GM03348 (cell line): ENCODE measurements around the gene IDI2.
"Not testable (repeated sequence)": the region's sequence is repeated elsewhere in the genome, so short reads cannot be mapped to it uniquely, and the experiment has no call there.

Experiments
- DNase-seq: peaks from one replicate; pipeline ENCODE4 v3.0.0; 2012; ENCODE audit warnings: low spot score

The IDI2 gene

DNA sequence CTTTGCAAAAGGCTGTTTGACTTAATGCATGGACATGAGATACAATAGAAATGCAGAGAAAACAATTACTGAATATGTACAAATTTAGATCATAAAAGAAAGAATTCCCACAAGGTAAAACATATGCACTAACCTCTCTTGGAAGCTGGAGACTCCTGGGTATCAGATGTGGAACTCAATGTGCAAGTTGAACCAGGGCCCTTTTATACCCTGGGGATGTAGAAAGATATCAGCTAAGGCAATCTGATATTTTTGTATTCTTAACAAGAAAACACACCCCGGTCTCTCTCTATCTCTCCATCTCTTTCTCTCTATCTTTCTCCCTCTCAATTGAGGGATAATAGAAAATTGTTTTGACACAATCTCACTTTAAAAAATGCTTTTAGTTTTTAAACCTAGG lies at the start of gene IDI2:
IDI2 (minus strand) TSS at position 177 of the 400 bp plus-strand sequence. CDS start 1,136 bp downstream, outside the sequence.
- DNase-seq = no peak

DNA sequence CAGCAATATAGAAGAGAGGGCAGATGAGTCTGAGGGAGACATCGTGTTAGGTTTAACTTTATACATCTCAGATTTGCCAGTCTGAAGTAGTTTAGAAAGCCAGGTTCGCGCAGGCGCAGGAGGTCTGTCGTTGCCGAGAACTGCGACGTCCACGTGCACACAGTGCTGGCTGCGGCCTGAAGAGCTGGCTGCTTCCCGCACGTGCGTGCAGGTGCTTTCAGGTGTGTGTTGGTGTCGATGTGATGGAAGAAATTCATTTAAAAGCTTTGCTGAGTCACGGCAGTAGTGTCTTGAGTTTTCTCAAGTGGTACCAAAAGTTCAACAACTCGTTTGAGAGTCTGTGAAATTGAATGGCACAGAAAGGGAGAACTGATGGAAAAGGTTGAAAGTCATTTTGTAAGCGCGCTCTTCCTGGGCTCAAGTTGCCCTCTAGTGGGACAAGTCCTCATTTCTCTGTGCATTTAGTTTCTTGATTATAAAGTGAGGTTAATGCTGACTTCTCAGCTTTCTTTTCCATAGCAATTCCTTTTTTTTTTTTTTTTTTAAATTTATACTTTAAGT lies 49.2 kb upstream of the IDI2 start:
- DNase-seq = no peak

DNA sequence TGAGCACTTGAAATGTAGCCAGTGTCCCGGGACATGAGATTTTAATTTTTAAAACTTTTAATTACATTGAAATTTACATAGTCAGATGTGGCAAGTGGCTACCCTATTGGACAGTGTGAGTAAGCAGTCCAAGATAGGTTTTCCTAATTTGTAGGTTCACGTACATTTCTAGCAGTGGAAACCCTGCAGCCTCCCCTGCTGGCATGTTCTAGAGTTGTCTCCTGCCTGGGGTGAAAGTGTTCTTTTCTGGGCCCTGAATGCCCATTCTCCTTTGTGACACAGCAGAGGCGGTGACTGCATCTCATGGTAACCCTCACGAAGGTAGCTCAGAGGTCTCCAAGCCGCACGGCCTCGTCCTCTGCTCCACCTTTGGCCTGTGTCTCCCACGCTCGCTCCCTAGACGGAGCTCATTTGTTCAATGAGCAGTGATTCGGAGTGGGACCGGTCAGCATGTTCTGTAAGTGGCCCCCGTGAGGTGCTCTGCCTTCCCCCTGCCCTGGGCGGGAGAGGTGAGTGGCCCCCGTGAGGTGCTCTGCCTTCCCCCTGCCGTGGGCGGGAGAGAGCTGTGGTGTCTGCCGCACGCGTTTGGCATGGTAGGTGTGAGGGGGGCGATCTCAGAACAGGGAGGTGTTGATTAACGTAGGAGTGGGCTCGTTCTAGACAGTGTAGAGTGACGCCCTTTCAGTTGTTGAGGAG lies 48.5 kb upstream of the IDI2 start:
- DNase-seq = no peak

DNA sequence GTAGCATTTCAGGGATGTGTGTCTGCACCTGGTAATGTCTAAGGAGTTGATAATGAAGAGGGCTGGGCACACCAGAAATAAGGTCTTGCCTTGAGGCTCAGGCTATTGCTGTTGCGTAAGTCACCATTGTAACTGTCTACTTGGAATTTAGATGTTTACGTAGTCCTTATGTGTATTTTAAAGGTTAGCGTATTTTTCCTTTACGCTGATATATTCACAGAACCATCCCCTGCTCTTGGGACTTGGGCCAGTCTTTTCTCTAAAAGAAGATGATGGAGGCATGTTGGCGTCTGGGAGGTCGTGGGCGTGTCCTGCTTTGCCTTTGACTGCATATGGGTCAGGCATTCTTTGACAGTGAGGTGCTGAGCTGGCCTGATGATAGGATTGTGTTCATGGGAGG lies 45.3 kb upstream of the IDI2 start:
- no peak for DNase-seq

DNA sequence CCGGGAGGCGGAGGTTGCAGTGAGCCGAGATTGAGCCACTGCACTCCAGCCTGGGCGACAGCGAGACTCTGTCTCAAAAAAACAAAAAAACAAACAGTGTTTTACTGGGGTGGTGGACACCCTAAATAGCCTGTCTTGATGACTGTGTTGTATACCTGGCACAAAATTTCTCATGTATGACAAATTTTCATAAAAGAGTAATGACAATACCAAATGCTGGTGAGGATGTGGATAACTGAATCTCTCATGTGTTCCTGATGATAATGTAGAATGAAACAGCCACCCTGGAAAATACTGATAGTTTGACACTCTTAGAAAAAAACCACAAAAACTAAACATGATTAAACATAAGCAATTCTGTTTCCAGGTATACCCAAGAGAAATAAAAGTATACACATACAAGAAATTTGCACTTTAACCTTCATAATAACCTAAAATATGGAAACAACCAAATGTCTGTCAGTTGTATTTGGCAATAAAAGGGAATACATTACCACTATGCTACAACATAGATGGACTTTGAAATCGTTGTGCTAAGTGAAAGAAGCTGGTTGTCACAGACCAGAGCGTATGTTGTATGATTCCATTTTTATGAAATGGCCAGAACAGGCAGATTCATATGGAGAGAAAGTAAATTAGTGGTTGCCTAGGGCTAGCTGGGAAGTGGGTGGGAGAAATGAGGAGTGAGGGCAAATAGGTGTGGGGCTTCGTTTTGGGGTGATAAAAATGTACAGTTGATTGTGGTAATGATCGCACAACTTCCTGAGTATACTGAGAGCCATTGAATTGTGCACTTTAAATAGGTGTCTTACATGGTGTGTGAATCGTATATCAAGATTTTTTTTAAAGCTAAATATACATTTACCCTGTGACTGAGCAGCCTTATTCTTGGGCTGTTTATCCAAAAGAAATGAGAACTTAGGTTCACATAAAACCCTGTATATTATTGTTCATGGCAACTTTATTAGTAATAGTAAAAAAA lies 43.0 kb upstream of the IDI2 start:
- no peak for DNase-seq

DNA sequence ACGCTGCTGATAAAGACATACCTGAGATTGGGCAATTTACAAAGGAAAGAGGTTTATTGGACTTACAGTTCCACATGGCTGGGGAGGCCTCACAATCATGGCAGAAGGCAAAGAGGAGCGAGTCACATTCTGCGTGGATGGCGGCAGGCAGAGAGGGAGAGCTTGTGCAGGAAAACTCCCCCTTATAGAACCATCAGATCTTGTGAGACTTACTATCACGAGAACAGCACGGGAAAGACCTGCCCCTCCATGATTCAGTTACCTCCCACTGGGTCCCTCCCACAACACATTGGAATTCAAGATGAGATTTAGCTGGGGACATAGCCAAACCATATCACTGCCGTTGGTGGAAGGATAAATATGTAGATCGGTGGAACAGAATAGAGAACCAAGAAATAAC lies 41.1 kb upstream of the IDI2 start:
- DNase-seq = not testable (repeated sequence)

DNA sequence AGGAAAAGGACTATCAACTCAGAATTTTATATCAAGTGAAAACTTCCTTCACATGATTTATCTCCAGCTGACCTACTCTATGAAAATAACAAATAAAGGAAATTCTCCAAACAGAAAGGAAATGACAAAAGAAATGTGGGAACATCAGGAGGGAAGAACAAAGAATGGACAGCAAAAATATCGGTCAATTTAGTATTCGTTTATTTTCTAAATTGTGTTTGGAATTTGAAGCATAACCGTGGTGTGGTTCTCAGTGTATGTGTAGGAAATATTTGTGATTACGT lies 39.2 kb upstream of the IDI2 start:
- no peak for DNase-seq

DNA sequence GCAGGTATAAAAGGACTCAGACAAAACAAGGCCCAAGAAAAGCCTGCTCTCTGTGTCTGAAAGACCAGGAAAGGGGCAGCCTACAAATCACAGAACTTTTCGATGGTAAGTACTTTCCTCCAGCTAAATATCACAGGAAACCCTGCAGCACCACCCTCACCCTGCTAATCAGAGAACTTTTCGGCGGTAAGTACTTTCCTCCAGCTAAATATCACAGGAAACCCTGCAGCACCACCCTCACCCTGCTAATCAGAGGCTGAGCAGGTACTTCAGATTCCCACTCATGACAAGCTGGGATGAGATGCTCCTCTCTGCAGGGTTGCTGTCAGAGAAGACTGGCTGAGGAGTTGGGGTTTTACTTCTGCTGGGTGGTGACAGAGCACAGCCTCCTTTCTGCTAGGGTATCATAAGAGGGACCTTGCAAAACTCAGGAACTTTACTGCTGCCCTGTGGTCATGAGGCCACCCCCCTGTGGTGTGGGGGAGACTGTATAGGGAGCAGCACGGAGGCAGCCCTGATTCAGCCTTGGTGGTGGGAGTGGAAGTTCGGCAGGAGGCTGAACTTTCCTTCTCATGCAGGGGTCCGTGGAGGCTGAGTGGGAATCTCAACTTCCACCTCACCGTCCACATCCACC lies 37.7 kb upstream of the IDI2 start:
- DNase-seq = no peak

DNA sequence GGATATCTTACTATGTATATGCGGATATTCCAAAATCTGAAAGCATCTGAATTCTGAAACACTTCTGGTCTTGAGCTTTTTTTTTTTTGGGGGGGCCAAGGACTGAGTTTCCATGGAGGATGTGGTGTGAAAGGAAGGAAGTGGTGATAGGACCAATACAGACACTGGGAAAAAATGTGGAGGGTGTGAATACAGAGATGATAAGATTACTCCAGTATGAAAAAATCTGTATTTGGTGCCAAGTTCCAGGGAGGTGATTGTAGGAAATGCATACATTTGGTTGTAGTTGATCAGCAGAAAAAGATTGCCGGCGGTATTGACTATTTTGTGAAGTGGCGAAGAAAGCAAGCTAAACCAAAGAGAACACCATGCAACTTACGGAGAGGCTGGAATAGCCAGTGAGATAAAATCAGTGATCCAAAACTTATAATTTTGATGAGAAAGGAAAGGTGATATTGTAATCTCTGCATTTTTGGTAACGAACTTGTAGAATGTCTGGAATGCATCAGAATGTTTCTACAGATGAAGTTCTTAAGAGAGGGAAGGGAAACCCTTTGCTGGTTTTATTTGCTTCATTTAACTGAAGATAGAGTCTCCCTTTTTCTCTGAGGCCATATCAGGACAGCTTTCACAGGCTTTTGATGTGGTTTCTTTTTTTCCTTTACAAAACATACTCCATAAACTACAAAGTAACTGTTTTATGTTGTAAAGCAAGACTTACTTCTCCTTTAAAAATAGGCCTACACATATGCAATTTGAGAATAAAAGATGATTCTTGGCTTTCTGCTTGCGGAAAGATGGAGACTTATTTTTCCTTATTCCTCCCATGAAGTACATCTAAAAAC lies 36.5 kb upstream of the IDI2 start:
- DNase-seq = no peak

DNA sequence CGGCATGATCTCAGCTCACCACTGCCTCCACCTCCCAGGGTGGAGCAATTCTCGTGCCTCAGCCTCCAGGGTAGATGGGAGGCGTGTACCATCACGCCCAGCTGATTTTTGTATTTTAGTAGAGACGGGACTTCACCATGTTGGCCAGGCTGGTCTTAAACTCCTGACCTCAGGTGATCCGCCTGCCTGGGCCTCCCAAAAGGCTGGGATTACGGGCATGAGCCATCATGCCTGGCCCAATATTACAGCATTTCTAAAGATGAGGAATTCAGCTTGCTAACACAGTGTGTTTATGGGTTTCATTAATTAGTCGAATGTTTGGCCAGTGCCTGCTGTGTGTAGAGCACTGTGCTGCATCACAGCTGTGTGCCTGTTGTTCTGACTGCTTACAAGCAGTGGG lies 34.2 kb upstream of the IDI2 start:
- DNase-seq = no peak

DNA sequence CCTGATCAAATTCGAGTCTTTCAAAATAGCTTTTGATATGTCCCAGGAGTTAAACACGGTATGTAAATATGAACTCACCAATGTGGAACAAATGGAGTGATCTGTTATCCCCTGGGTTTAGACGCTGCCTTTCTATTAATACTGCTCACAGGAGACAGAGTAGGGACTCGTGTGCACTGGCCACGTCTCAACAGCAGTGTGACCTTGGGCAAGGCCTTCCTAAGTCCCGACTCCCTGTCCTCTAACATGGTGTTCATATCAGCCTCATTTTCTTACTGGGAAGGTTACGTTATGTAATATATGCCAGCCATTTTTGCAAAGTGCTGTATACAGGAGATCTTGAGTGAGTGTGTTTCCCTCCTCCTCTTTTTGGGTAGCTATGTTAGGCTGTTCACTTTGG lies 32.4 kb upstream of the IDI2 start:
- DNase-seq = no peak

DNA sequence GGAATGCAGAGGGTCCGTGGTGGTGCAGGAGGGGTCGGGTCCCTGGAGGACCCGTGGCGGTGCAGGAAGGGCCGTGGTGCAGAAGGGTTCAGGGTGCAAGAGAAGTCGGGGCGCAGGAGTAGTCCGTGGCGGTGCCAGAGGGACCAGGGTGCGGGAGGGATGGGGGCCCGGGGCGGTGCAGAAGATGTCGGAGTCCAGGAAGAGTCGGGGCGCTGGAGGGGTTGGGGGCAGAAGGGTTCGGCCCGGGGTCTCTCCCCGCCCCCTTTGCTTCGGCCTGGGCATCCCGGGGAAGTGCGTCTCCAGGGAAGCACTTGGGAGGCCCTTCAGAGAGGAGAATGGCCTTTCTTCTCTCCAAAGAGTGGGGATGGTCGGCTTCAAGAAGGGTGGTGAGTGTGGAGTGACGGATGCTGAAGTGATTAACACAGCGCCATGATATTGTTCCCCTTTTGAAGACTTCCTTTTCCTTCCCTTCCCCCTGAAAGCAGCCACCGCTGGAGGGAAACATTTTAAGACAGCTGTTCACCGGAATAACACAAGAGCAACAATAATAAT lies 31.5 kb upstream of the IDI2 start:
- peak; percentile 23 for DNase-seq

DNA sequence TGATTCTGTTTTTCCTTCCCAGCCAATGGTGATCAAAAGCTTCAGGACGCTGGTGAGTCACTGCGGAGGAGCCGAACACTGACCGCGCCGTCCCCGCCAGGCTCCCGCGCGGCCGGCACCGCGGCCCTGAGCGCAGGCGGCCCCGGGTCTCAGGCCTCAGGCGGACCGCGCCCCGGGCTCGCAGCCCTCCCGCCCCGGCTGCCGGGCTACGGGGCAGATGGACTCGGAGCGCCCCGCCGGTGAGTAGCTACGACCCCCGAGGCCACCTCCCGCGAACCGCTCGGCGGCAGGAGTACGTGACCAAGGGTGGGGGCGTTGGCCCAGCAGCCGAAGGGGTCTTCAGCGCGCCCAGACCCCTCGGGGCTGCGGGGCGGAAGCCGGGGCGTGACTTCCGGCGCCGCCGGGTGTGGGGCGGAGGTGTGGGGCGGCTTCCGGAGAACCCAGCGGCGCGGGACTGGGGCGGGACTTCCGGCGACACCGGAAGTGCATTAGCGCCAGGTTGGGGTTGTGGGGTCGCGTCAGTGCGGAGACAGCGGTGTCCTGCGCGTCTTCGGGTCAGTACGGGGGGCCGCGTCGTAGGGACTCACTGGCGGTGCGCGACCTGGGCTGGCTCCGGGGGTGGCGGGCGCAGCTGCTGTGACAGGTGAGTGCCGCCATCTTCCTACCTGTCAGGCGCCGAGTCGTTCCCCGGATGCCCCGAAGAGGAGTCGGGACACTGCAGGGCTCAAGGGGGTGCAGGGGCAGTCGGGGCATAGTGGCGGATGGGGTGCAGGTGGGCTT lies 30.9 kb upstream of the IDI2 start, which contains the start of gene WDR37:
WDR37 (plus strand) TSS at position 60 of the 780 bp plus-strand sequence. CDS start 15,771 bp downstream, outside the sequence.
- peak; percentile 97 for DNase-seq

DNA sequence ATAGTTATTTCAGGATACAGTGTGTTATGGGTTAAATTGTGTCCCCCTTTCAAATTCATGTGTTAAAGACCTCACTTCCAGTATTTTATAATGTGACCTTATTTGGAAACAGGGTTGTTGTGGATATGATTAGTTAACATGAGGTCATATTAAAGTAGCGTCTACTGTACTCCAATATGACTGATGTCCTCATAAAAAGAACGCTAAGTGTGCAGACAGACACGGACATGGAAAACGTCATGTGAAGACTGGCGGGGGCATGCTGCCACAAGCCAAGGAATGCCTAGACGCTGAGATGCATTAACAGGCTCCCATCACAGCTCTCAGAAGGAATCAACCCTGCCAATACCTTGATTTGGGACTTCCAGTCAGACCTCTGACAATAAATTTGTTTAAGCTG lies 29.0 kb upstream of the IDI2 start:
- no peak for DNase-seq

DNA sequence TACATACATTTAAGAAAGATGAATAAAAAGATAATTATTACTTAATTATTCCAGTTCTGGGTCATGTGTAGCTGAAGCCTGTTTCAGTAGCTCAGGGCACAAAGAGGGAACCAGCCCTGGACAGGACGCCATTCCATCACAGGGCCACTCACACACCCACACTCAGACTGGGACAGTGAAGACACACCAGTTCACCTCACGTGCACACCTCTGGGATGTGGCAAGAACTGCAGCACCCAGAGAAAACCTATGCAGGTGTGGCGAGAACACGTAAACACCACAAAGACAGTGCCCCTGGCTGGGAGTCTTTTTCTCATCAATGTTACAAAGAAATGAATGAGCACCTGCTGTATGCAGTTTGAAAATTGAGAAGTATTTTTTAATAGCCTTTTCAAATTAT lies 24.9 kb upstream of the IDI2 start:
- no peak for DNase-seq

DNA sequence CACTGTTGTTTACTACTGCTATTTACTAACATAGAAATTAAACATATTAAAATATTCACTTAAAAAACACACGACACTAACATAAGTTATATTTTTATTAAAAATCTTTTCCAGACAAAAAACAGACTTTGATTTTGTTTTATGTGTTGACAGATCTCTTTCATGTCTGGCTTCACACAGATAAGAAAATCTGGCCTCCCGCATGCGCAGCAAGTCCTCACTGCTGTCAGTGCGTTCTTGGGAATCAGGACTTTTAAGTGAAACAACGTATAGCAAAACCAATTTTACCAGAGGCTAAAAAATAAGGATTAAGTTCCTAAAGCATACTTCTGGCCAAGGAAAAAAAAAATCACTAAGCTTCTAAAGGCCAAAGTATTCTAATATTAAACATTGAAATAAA lies 24.5 kb upstream of the IDI2 start:
- no peak for DNase-seq

DNA sequence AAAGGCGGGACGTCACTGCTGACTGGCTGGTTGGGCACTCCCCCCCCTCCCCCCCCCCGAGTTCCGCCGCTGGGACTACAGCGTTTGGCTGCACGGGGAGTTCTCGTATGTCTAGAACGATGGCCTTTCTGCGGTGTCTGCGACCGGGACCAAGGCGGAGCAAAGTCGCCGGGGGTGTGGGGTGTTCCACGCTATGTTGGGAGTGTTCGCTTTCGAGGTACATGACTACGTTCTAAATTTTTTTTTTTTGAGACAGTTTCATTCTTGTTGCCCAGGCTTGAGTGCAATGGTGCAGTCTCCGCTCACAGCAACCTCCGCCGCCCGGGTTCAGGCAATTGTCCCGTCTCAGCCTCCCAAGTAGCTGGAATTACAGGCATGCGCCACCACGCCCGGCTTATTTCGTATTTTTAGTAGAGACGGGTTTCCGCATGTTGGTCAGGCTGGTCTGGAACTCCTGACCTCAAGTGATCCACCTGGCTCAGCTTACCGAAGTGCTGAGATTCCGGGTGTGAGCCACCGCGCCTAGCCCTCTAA lies 23.8 kb upstream of the IDI2 start:
- DNase-seq = no peak

DNA sequence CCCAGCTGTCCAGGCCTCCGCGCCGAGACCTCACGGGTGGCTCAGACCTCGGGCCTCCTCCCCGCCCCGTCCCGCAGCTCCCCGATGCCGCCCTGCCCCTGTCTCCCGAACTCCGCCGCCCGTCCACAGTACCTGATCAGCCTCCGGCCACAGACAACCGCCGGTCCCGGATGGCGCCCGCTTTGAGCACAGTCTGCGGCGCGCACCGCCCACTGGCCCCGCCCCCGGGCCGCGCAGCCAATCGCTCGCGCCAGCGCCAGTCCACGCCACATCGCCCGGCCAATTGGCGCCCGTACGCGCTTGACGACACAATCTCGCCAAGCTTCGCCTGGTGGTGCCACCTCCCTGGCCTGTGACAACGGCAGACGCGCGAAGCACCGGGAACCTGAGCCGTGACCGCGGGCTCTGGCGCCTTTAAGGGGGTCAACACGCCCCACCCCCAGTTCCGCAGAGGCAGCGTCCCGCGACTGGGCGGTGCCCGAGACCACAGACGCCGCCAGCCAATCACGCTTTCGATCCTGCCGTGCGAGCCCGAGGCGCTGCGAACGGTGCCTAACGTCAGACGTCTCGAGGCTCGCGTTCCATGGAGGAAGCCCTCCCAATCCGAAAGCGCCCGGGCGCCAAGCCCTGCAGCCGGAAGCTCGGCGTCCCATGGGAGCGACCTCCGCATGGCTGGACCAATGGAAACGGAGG lies 23.2 kb upstream of the IDI2 start, which contains the start of gene IDI1:
IDI1 (minus strand) TSS at position 388 of the 693 bp plus-strand sequence; CDS start at position 272, 116 bp downstream.
- DNase-seq = peak; percentile 98

DNA sequence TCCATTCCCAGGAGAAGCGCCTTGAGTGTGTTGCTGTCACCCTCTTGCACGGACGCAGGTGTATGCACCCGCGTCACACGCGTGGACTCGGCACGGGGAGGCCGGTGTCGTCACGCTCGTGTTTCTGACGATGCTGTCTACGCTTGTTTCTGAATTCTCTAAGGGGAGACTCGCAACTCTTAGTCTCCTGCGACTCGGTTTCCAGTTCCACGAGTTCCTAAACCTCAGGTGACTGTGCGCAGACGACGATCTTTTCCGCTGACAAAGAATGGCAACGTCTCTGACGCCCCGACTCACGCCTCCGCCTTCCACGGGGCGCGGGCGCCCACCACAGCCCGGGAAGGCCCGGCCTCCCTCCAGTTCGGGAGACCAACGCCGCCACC lies 22.7 kb upstream of the IDI2 start:
- DNase-seq = no peak

DNA sequence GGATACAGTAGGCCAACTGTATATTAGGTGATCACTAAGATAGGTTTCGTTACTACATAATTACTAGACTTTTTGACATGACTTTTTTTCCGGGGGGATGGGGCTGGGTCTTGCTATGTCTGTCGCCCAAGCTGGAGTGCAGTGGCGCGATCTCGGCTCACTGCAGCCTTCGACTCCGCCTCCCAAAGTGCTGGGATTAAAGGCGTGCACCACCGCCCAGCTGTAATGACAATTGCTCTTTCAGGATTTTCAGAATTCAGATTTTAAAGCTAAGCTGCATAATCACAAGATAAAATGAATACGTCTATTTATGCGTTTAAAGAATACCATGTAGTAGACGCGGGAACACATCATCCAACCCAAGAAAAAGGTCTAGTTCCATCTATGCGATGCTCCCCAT lies 22.3 kb upstream of the IDI2 start:
- DNase-seq = no peak
